Left colon (tissue), 2 donors: ENCODE results near the gene S1PR2. TPM values are rescaled to one million over a fixed set of nuclear protein-coding genes. Genes with fewer than 3 reads are reported as not detected.

Experiments used
- microRNA-seq, 2 donors: library from miRNA; unstranded; fragments of <30 nt; microRNA quantifications; one replicate each; pipeline versions ENCODE4 v1.1.0 to v1.2.0, GENCODE V29; 2020
- total RNA-seq, 2 donors: library from RNA; stranded (reverse); fragmentation: NEBNext Ultra II Directional; extraction: Animal tissue kit (Norgen Biotek cat#: 25700); gene quantifications; one replicate each; pipeline ENCODE4 v1.2.1, GENCODE V29; 2021
- donor health status: DM: no; HTN: no; CAD: no.
- donor health status: DM: yes; HTN: yes; CAD: no.

The S1PR2 gene
- total RNA-seq, 2 donors from 2014 or later: 2.3 to 5.2 TPM

Small RNA genes lying within 50 kb of the gene (microRNA-seq; reads per million reads assigned to microRNA genes)
- 0 reads per million in 2 donors for gene MIR4322

Other genes with a start within 250 kb of the S1PR2 start
- 1 to 10 TPM; 2.9 to 4.0 TPM for gene COL5A3, start 220.8 kb downstream of the S1PR2 start, total RNA-seq
- gene RDH8, start 217.8 kb downstream of the S1PR2 start, total RNA-seq: not detected
- gene SHFL, start 145.0 kb downstream of the S1PR2 start, total RNA-seq: 10 to 100 TPM; 18.3 to 27.9 TPM
- under 1 TPM; 0.24 to 0.31 TPM for gene ANGPTL6, start 128.7 kb downstream of the S1PR2 start, total RNA-seq
- 10 to 100 TPM; 26.4 to 34.0 TPM for gene PPAN, start 125.0 kb downstream of the S1PR2 start, total RNA-seq
- 10 to 100 TPM; 10.1 to 12.9 TPM for gene P2RY11, start 119.6 kb downstream of the S1PR2 start, total RNA-seq
- 100 to 1,000 TPM; 137 to 142 TPM for gene EIF3G, start 111.4 kb downstream of the S1PR2 start, total RNA-seq
- 10 to 100 TPM; 31.6 to 48.7 TPM for gene DNMT1, start 36.4 kb downstream of the S1PR2 start, total RNA-seq
- 10 to 100 TPM; 43.5 to 61.9 TPM for gene MRPL4, start 20.9 kb upstream of the S1PR2 start, total RNA-seq
- 1 to 10 TPM; 7.7 to 8.7 TPM for gene ICAM1, start 39.8 kb upstream of the S1PR2 start, total RNA-seq
- under 1 TPM in 1 of 2 donors, not detected in 1; 0.53 TPM for gene ICAM4, start 55.6 kb upstream of the S1PR2 start, total RNA-seq
- gene ICAM5, start 58.6 kb upstream of the S1PR2 start, total RNA-seq: 1 to 10 TPM in 1 of 2 donors, under 1 TPM in 1; 0.76 to 1.1 TPM
- 1 to 10 TPM; 1.6 to 2.8 TPM for gene ZGLP1, start 78.5 kb upstream of the S1PR2 start, total RNA-seq
- 10 to 100 TPM; 11.2 to 11.8 TPM for gene FDX2, start 84.7 kb upstream of the S1PR2 start, total RNA-seq
- 10 to 100 TPM; 51.0 to 63.7 TPM for gene RAVER1, start 102.2 kb upstream of the S1PR2 start, total RNA-seq
- gene ICAM3, start 108.3 kb upstream of the S1PR2 start, total RNA-seq: 10 to 100 TPM; 29.8 to 30.6 TPM
- 100 to 1,000 TPM in 1 of 2 donors, 10 to 100 TPM in 1; 91.1 to 104 TPM for gene TYK2, start 149.2 kb upstream of the S1PR2 start, total RNA-seq
- gene CDC37, start 172.2 kb upstream of the S1PR2 start, total RNA-seq: 100 to 1,000 TPM; 129 to 161 TPM
- gene PDE4A, start 189.2 kb upstream of the S1PR2 start, total RNA-seq: 10 to 100 TPM; 13.8 to 14.3 TPM